Dendritic cell treated with granulocyte-macrophage colony-stimulating factor and Interleukin-4, amounts not matched to agents 40 ng/mL and 50 ng/mL, for 4 days (primary cell): ENCODE measurements around the gene PLD5.
"Not testable (repeated sequence)": the region's sequence is repeated elsewhere in the genome, so short reads cannot be mapped to it uniquely, and the experiment has no call there.

ENCODE experiments used
- H3K27ac Mint-ChIP-seq: one replicate; pipeline ENCODE4 v1.8.0; 2022; ENCODE audit warnings: mild to moderate bottlenecking, mixed read lengths
- H3K27me3 Mint-ChIP-seq: one replicate; pipeline ENCODE4 v1.8.0; 2022; ENCODE audit warnings: mild to moderate bottlenecking, mixed read lengths
- H3K36me3 Mint-ChIP-seq: one replicate; pipeline ENCODE4 v1.8.0; 2022; ENCODE audit warnings: low read depth, mixed read lengths
- H3K4me1 Mint-ChIP-seq: one replicate; pipeline ENCODE4 v1.8.0; 2022; ENCODE audit warnings: low read depth, mixed read lengths
- H3K4me3 Mint-ChIP-seq: one replicate; pipeline ENCODE4 v1.8.0; 2022; ENCODE audit warnings: mild to moderate bottlenecking, moderate library complexity, mixed read lengths
- H3K9me3 Mint-ChIP-seq: one replicate; pipeline ENCODE4 v1.8.0; 2022; ENCODE audit warnings: mixed read lengths
- intact Hi-C: fragments of 100-400 bp; cut with micrococcal nuclease; formaldehyde crosslinking; loops from one replicate; pipeline ENCODE4 v1.15.0; 2022

The PLD5 gene

DNA sequence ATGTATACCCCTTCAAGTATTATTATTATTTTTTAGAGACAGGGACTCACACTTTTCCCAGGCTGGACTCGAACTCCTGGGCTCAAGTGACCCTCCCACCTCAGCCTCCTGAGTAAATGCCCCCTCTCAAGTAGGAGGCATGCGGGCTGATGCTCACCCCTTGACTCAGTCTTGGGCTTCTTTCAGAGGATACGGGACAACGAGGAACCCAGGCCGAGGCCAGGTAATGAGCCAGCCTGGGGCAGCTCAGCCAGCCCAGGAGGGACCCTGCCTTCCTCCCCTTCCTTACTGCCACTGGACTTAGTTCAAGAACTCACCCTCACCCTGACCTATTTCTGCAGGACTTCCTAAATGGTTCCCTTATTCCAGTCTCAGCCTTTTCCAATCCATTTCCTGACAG, 327.6 kb downstream of the PLD5 start:
- no peaks in the 10 kb centered on the region for H3K9me3 Mint-ChIP-seq

DNA sequence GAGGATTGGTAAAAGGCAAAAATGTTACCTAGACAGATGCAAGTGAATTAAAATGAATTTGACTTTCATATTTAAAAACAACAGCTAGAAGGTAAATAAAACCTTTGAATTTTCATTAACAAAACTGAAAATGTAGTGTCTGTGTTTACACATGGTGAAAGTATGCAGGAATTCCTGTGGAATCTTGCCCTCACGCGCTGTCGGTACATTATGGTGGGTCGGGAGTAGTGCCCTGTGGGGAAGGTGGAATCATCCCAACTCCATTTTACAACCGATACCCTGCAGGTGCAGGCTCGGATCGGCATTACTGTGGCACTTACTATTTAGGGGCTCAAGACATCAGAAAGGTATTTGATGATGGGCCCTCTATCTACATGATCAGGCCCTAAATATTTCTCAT, 328.4 kb downstream of the PLD5 start:
- Mint-ChIP-seq H3K9me3 (no peaks in the 10 kb centered on the region), H3K4me1 (no peaks in the 10 kb centered on the region), H3K36me3 (no peaks in the 10 kb centered on the region), H3K4me3 (no peak overlapping the region), H3K27me3 (no peaks in the 10 kb centered on the region), H3K27ac (no peak overlapping the region)
- intact Hi-C loops = no loop called here

More for the DNA sequence above, 327.6 kb downstream of the PLD5 start:
- H3K27me3 Mint-ChIP-seq = no peaks in the 10 kb centered on the region
- H3K4me3 Mint-ChIP-seq = no peak overlapping the region
- no peaks in the 10 kb centered on the region for H3K4me1 Mint-ChIP-seq
- no peaks in the 10 kb centered on the region for H3K36me3 Mint-ChIP-seq
- intact Hi-C loops = no loop called here
- H3K27ac Mint-ChIP-seq = no peak overlapping the region

DNA sequence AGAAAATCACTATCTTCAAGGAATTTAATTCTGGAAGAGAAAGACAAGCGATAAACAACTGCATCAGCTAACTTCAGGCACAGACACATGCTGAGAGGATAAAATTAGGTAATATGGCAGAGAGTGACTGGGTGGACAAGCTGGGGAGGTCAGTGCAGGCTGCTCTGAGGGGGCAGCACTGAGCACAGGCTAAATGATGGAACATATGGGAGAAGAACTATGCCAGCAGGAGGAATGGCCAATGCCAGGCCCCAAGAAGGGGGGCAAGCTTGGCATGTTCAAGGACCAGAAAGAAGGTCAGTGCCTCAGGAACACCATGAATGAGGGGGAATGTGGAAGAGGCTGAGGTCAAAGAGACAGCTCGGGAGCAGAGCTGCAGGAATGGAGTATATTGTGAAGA, 334.9 kb downstream of the PLD5 start:
- peaks cover 10% of the 10 kb centered on the region for H3K4me1 Mint-ChIP-seq
- no peak overlapping the region for H3K27ac Mint-ChIP-seq
- no peaks in the 10 kb centered on the region for H3K9me3 Mint-ChIP-seq
- no peak overlapping the region for H3K4me3 Mint-ChIP-seq
- no peaks in the 10 kb centered on the region for H3K27me3 Mint-ChIP-seq
- no peaks in the 10 kb centered on the region for H3K36me3 Mint-ChIP-seq
- intact Hi-C loops = no loop called here

DNA sequence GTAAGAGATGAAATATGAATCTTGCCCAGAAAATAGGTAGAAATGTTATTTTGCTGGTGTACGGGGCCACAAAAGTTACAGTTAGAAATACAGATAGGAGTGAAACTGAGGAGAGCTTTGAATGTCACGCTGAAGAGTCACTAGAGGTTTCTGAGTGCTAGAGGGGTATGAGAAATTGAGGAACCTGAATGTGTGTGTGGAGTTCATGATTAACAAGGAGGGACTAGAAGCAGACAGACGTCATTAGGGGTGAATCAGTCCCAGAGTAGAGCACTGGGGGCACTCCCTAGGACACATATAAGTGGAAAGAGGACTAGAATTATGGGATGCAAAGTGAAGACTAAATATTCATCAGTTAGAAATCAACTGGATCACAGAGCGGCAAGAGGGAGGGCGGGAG, 336.7 kb downstream of the PLD5 start:
- Mint-ChIP-seq H3K9me3 (no peaks in the 10 kb centered on the region), H3K4me1 (peaks cover 10% of the 10 kb centered on the region), H3K27me3 (no peaks in the 10 kb centered on the region), H3K27ac (no peak overlapping the region), H3K4me3 (no peak overlapping the region), H3K36me3 (no peaks in the 10 kb centered on the region)
- intact Hi-C loops = no loop called here

DNA sequence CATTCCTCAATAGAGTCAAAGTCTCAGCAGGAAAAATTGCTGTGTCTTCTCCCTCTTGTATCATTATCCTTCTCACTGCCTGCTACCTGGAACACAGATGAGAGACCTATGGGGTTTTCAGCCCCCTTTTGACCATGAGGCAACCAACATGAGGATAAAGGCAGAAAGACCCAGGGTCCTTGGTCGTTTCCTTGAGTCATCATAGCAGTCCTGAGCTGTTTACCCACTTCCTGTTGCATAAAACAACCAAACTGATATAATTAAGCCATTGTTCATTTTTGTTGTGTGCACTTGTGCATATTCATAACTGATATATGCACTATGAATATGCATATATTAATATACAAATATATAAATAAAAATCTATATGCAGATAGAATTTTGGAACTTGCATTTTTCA, 337.3 kb downstream of the PLD5 start:
- H3K9me3 Mint-ChIP-seq = no peaks in the 10 kb centered on the region
- no peaks in the 10 kb centered on the region for H3K36me3 Mint-ChIP-seq
- no peak overlapping the region for H3K27ac Mint-ChIP-seq
- intact Hi-C loops = no loop called here
- no peak overlapping the region for H3K4me3 Mint-ChIP-seq
- H3K4me1 Mint-ChIP-seq = peaks cover 10% of the 10 kb centered on the region
- no peaks in the 10 kb centered on the region for H3K27me3 Mint-ChIP-seq

DNA sequence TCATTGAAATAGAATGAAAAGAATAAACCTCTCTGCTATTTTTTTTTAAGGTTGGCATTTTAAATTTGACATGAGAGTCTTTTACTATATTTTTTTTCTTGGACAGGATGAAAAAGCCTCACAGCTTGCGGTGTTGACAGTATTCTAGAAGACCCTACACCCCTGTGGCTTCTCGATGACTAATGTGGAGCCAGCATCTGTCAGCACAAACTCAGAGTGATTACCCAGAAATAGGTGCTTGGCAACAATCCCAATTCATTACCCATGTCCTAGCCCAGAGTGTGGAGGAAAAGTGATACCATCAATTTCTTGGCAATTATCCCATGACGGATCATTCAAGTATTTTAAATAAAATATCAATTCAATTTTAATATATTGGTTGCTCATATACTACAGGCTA, 338.8 kb downstream of the PLD5 start:
- intact Hi-C loops = no loop called here
- no peak overlapping the region for H3K4me3 Mint-ChIP-seq
- H3K9me3 Mint-ChIP-seq = no peaks in the 10 kb centered on the region
- no peak overlapping the region for H3K27ac Mint-ChIP-seq
- H3K36me3 Mint-ChIP-seq = no peaks in the 10 kb centered on the region
- H3K4me1 Mint-ChIP-seq = peaks cover 10% of the 10 kb centered on the region
- H3K27me3 Mint-ChIP-seq = no peaks in the 10 kb centered on the region

DNA sequence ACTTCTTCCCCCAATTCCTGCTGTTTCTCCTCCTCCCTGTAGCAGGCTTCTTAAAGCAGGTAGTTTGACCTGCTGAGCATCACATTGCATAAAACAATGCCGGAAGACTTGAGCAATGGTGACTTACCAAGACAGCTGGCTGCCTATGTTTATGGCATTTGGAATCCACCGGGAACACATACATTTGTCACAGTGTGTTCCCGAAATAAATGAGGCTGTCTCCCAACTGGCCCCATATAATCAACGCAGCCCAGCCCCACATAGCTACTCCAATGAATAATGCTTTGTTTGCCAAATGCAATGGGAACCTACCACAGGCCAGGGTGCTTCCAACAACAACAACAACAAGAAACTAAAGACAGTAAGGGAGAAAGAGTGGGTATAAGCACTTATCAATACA, 339.5 kb downstream of the PLD5 start:
- peaks cover 10% of the 10 kb centered on the region for H3K4me1 Mint-ChIP-seq
- H3K27me3 Mint-ChIP-seq = no peaks in the 10 kb centered on the region
- H3K9me3 Mint-ChIP-seq = no peaks in the 10 kb centered on the region
- H3K36me3 Mint-ChIP-seq = no peaks in the 10 kb centered on the region
- intact Hi-C loops = no loop called here
- H3K4me3 Mint-ChIP-seq = no peak overlapping the region
- no peak overlapping the region for H3K27ac Mint-ChIP-seq

DNA sequence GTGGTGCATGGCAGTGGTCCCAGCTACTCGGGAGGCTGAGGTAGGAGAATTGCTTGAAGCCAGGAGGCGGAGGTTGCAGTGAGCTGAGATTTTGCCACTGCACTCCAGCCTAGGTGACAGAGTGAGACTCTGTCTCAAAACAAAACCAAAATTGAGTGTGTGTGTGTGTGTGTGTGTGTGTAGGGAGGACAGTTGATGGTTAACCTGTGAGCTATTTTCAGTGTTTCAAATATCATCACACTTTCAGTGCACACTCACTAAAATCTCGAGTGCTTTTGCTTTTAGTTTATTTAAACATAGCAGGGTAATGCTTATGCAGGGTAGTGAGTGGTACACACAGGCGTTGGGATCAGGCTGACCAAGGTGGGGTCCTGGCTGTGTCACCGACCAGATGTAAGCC, 344.7 kb downstream of the PLD5 start:
- H3K4me1 Mint-ChIP-seq, H3K27ac Mint-ChIP-seq, intact Hi-C loops, H3K27me3 Mint-ChIP-seq, H3K36me3 Mint-ChIP-seq, H3K4me3 Mint-ChIP-seq, H3K9me3 Mint-ChIP-seq: not testable (repeated sequence)

DNA sequence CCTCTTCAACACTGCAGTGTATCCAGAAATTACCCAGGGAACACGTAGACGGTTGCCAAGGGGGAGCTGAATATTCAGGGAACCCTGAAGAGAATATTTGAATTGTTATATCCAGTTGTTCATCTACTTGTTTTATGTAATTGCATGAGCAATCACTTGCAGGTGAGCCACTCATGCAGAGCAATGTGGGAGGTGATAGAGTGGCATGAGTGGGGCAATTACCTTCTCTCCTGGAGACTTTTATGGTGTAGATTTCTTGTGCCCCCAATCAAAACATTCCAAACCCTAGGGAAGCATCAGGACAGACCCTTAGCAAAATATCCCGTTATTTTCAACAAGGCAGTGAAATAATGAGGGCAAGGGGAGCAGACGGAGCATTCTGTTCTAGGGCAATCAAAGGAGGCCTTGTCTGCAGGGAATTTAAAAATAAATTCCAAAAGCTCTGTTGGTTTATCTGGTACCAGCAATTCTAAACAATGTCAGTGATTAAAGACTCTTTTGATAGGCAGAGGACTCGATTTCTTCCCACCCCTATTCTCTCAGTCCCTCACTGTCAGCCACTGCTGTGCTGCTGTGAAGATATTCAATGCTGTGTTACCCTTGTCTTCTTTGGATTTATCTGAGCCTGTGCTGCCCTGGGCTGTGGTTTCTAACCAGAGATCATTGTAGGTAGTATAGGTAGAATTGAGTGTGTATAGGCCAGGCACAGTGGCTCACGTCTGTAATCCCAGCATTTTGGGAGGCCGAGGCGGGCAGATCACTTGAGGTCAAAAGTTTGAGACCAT, 345.4 kb downstream of the PLD5 start:
- Mint-ChIP-seq H3K9me3 (no peaks in the 10 kb centered on the region), H3K4me1 (no peaks in the 10 kb centered on the region), H3K4me3 (no peak overlapping the region), H3K27me3 (no peaks in the 10 kb centered on the region), H3K27ac (no peak overlapping the region), H3K36me3 (no peaks in the 10 kb centered on the region)
- intact Hi-C loops = no loop called here

DNA sequence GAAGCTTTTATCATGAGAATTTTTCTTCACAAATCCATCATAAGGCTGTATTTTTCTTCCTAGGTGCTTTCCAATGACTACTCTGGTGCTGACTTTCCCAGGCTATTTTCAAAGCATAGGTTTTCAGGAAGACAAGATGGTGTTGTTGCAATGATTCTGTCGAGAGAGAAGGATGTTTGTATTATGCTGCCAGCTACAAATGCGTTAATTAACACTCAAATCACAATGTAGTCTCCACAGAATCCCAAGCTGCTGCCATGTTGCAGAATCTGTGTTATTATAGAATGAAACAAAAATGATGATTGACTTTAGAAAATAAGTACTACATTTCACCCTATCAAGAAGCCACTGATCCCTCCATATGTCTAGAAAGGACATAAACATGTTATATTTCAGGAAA, 346.1 kb downstream of the PLD5 start:
- Mint-ChIP-seq H3K9me3 (no peaks in the 10 kb centered on the region), H3K4me3 (no peak overlapping the region), H3K36me3 (no peaks in the 10 kb centered on the region), H3K4me1 (no peaks in the 10 kb centered on the region), H3K27ac (no peak overlapping the region), H3K27me3 (no peaks in the 10 kb centered on the region)
- intact Hi-C loops = no loop called here

DNA sequence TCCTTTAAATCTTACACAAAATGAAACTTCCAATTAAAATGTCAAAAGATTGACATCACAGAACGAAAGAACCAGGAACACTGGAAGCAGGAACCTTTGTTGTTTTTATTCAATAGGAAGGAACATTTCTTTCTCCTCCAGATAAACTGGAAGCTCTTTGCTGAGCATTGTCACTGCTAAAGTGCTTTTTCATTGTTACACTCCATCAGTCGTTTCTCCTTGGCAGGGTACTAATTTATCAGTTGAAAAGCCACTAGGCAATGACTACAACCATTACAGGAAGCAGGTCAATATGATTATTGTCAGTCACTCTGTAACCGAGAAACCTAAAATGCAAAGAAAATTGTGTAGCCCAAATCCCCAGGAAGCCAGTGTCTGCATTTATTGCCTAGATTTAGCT, 362.4 kb downstream of the PLD5 start:
- H3K4me1 Mint-ChIP-seq = no peaks in the 10 kb centered on the region
- no peaks in the 10 kb centered on the region for H3K36me3 Mint-ChIP-seq
- H3K27me3 Mint-ChIP-seq = no peaks in the 10 kb centered on the region
- H3K9me3 Mint-ChIP-seq = no peaks in the 10 kb centered on the region
- H3K4me3 Mint-ChIP-seq = no peak overlapping the region
- no peak overlapping the region for H3K27ac Mint-ChIP-seq
- intact Hi-C loops = no loop called here

DNA sequence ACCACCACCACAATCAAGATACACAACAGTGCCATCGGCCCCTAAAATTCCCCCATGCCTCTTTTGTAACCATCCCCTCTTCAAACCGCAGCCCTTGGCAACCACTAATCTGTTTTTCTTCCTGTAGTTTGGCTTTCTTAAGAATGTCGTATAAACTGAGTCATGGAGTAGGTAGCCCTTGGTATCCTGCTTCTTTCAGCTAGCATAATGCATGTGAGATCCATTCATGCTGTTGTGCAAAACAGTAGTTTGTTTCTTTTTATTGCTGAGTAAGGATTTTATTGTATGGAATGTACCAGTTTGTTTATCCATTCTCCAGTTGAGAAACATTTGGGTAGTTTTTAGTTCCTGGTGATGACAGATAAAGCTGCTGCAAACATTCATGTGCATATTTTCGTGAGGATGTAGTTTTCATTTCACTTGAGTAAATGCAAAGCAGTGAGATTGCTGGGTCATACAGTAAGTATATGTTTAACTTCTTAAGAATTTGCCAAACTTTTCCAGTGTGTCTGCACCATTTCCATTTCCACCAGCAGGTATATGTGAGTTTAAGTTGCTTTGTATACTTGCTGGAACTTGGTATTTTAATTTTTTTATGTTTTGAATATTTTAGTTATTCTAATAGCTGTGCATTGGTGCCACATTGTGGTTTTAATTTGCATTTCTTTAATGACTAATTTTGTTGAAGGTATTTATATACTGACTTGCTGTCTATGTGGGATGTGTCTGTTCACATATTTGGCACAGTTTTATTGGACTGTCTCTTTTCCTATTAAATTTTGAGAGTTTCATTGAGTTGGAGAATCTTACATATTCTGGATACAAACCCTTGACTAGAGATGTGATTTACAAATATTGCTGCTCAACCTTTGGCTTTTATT, 377.2 kb downstream of the PLD5 start:
- Mint-ChIP-seq H3K36me3 (no peaks in the 10 kb centered on the region), H3K4me3 (no peak overlapping the region), H3K9me3 (peaks cover 9% of the 10 kb centered on the region), H3K27me3 (no peaks in the 10 kb centered on the region), H3K27ac (no peak overlapping the region), H3K4me1 (peaks cover 6% of the 10 kb centered on the region)
- intact Hi-C loops = no loop called here

DNA sequence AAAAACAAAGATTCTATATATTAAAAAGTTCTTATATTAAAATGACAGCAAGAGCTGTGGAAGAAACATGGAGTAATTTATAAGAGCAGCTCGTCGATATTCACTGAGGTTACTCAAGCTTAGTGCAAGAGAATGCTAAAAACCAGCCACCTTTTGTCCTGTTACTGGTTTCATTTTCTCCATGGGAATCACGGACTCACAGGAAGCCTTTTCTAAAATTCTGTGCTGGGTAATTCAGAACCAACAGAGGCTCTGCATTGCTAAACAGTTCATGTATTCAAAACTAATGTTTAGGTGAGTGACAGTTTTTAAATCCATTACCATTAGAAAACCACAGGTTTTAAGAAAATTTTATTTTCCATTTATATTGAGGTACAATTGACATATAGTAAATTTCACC, 377.8 kb downstream of the PLD5 start:
- Mint-ChIP-seq H3K27me3 (no peaks in the 10 kb centered on the region), H3K27ac (no peak overlapping the region), H3K4me3 (no peak overlapping the region), H3K9me3 (peaks cover 9% of the 10 kb centered on the region), H3K4me1 (peaks cover 6% of the 10 kb centered on the region), H3K36me3 (no peaks in the 10 kb centered on the region)
- intact Hi-C loops = no loop called here

DNA sequence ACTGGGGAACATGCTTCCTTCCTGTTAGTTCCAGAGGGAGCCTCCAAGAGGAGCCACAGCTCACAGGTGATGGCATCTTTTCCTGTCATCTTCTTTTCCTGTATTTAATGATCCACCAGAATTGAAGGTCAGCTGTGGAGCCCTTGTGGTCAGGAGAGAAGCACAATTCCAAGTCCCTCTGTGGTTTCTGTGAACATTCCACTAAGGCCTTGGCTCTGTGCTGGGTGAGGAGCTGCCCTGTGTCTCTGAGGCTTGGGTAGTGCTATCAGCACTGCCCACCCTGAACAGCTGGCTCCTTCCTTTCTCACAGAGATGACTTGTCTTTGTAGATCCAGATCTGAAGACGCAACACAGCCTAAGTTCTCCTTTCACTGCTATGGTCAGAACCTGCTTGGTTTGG, 383.7 kb downstream of the PLD5 start:
- H3K36me3 Mint-ChIP-seq = no peaks in the 10 kb centered on the region
- intact Hi-C loops = no loop called here
- H3K27ac Mint-ChIP-seq = no peak overlapping the region
- H3K4me1 Mint-ChIP-seq = peaks cover 8% of the 10 kb centered on the region
- no peak overlapping the region for H3K4me3 Mint-ChIP-seq
- no peaks in the 10 kb centered on the region for H3K9me3 Mint-ChIP-seq
- H3K27me3 Mint-ChIP-seq = no peaks in the 10 kb centered on the region
